HepG2 (cell line): ENCODE data around the gene SBSN. TPM values are rescaled to one million over a fixed set of nuclear protein-coding genes. Genes with fewer than 3 reads are reported as not detected.
A peak's percentile ranks its signal among the peaks of the same experiment; 100 is the strongest.

ENCODE experiments used
- AGO1 ChIP-seq: fragments of 200-400 bp; formaldehyde crosslinking; IDR thresholded peaks from 2 replicates; pipeline ENCODE4 v1.6.1; 2017; ENCODE audit warnings: mild to moderate bottlenecking, low read depth, low read length, moderate library complexity; ENCODE audit not compliant: poor library complexity, severe bottlenecking
- AGO2 ChIP-seq: fragments of 200-400 bp; formaldehyde crosslinking; optimal IDR thresholded peaks from 2 replicates; pipeline ENCODE3; 2017; ENCODE audit warnings: mild to moderate bottlenecking, low read depth, low read length, moderate library complexity
- AHR ChIP-seq: IDR thresholded peaks from 2 replicates; pipeline ENCODE4 v1.6.1; 2018; ENCODE audit warnings: missing genetic modification reagents, missing compliant biosample characterization
- ATRX ChIP-seq: sonication (generic); formaldehyde crosslinking; IDR thresholded peaks from 2 replicates; pipeline ENCODE4 v1.4.0; 2020; ENCODE audit warnings: missing genetic modification reagents, borderline replicate concordance
- CBX5 ChIP-seq: sonication (generic); formaldehyde crosslinking; IDR thresholded peaks from 2 replicates; pipeline ENCODE4 v1.4.0; 2020; ENCODE audit warnings: missing genetic modification reagents, borderline replicate concordance
- DNMT1 ChIP-seq: sonication (generic); formaldehyde crosslinking; IDR thresholded peaks from 2 replicates; pipeline ENCODE4 v1.5.1; 2020; ENCODE audit warnings: mild to moderate bottlenecking, missing genetic modification reagents
- ETV6 ChIP-seq: sonication (generic); formaldehyde crosslinking; conservative IDR thresholded peaks from 2 replicates; pipeline ENCODE4 v1.4.0; 2020; ENCODE audit warnings: missing genetic modification reagents
- FIP1L1 ChIP-seq: fragments of 200-400 bp; formaldehyde crosslinking; IDR thresholded peaks from 2 replicates; pipeline ENCODE4 v1.6.1; 2018; ENCODE audit warnings: low read depth, mild to moderate bottlenecking, low read length, moderate library complexity, borderline replicate concordance; ENCODE audit not compliant: insufficient read depth
- GABPA ChIP-seq, 2 experiments: IDR thresholded peaks; 2 replicates each; pipeline ENCODE4 v1.6.1; 2011 to 2016; ENCODE audit warnings: low read depth in 2 of 2, low read length in 1 of 2, missing biosample characterization in 1 of 2, missing genetic modification characterization in 1 of 2
- HOXA9 ChIP-seq: sonication (generic); formaldehyde crosslinking; IDR thresholded peaks from 2 replicates; pipeline ENCODE4 v1.8.1; 2022; ENCODE audit warnings: missing genetic modification reagents, mild to moderate bottlenecking, moderate library complexity, borderline replicate concordance
- PRDM4 ChIP-seq: sonication (generic); formaldehyde crosslinking; IDR thresholded peaks from 2 replicates; pipeline ENCODE4 v1.9.0; 2021; ENCODE audit warnings: missing genetic modification reagents, borderline replicate concordance
- RBAK ChIP-seq: sonication (generic); formaldehyde crosslinking; IDR thresholded peaks from 2 replicates; pipeline ENCODE4 v1.5.1; 2020; ENCODE audit warnings: mild to moderate bottlenecking, missing genetic modification reagents
- RXRB ChIP-seq: IDR thresholded peaks from 2 replicates; pipeline ENCODE4 v1.6.1; 2016; ENCODE audit warnings: borderline replicate concordance, missing genetic modification reagents, missing compliant biosample characterization
- THAP11 ChIP-seq: IDR thresholded peaks from 2 replicates; pipeline ENCODE4 v1.6.1; 2016; ENCODE audit warnings: missing biosample characterization, missing genetic modification reagents
- ZBTB1 ChIP-seq: sonication (generic); formaldehyde crosslinking; IDR thresholded peaks from 2 replicates; pipeline ENCODE4 v1.4.0; 2020; ENCODE audit warnings: missing genetic modification reagents, borderline replicate concordance
- ZFYVE20 ChIP-seq: sonication (generic); formaldehyde crosslinking; IDR thresholded peaks from 2 replicates; pipeline ENCODE4 v1.8.0; 2023; ENCODE audit warnings: low read depth, mild to moderate bottlenecking, moderate library complexity, missing genetic modification reagents, borderline replicate concordance
- ZNF224 ChIP-seq: sonication (generic); formaldehyde crosslinking; IDR thresholded peaks from 2 replicates; pipeline ENCODE4 v1.5.0; 2020; ENCODE audit warnings: mild to moderate bottlenecking, missing genetic modification reagents
- ZNF280B ChIP-seq: sonication (generic); formaldehyde crosslinking; IDR thresholded peaks from 2 replicates; pipeline ENCODE4 v1.5.0; 2020; ENCODE audit warnings: missing genetic modification reagents, mild to moderate bottlenecking, borderline replicate concordance
- ZNF766 ChIP-seq: sonication (generic); formaldehyde crosslinking; IDR thresholded peaks from 2 replicates; pipeline ENCODE4 v1.5.0; 2020; ENCODE audit warnings: missing genetic modification reagents, borderline replicate concordance
- ZSCAN25 ChIP-seq: sonication (generic); formaldehyde crosslinking; IDR thresholded peaks from 2 replicates; pipeline ENCODE4 v1.8.0; 2022; ENCODE audit warnings: mild to moderate bottlenecking, missing genetic modification reagents
- polyA plus RNA-seq, 8 experiments: library from polyadenylated mRNA; depleted of rRNA in 3 of 8; stranded (reverse) in 7 of 8; unstranded in 1 of 8; fragments of >200 nt; fragmentation: Illumina TruSeq in 4 of 8; extraction: Trizol in 4 of 8; gene quantifications; 2 replicates each; pipeline versions ENCODE4 v1.2.1 to v1.2.3, GENCODE V29; 2011 to 2016; ENCODE audit warnings: low read depth in 4 of 8, missing spikeins in 1 of 8, mixed read lengths in 1 of 8; ENCODE audit not compliant: insufficient read depth in 1 of 8
- total RNA-seq, 5 experiments: library from RNA; depleted of rRNA; stranded (reverse); fragments of >200 nt; fragmentation: Illumina TruSeq; extraction: Trizol; gene quantifications; 2 replicates each; pipeline ENCODE4 v1.2.3, GENCODE V29; 2016; ENCODE audit warnings: low read depth in 1 of 5
- TF ChIP-seq, protein P1 (sequence below): sonication (generic); formaldehyde crosslinking; IDR thresholded peaks from 2 replicates; pipeline ENCODE4 v1.5.1; 2020; ENCODE audit warnings: mild to moderate bottlenecking, missing genetic modification reagents, borderline replicate concordance
- TF ChIP-seq, protein P2 (sequence below): sonication (generic); formaldehyde crosslinking; IDR thresholded peaks from 2 replicates; pipeline ENCODE4 v1.8.0; 2022; ENCODE audit warnings: mild to moderate bottlenecking, missing genetic modification reagents; ENCODE audit not compliant: insufficient replicate concordance

The SBSN gene
- total and polyA plus RNA-seq, 2 of the 13 experiments (the other 11 are each of a cell fraction or from before 2014, with no cell fraction given): not detected

- TF ChIP-seq, protein P1, sequence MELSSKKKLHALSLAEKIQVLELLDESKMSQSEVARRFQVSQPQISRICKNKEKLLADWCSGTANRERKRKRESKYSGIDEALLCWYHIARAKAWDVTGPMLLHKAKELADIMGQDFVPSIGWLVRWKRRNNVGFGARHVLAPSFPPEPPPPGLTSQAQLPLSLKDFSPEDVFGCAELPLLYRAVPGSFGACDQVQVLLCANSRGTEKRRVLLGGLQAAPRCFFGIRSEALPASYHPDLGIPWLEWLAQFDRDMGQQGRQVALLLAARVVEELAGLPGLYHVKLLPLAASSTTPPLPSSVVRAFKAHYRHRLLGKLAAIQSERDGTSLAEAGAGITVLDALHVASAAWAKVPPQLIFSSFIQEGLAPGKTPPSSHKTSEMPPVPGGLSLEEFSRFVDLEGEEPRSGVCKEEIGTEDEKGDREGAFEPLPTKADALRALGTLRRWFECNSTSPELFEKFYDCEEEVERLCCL (CRISPR knock-in tag): no peak
- TF ChIP-seq ZNF224 (CRISPR knock-in tag) (no peak), AGO1 (no peak), RXRB (peak; percentile 64; the same call in 1 of the 2 replicates), RBAK (CRISPR knock-in tag) (no peak), DNMT1 (no peak), ZNF280B (CRISPR knock-in tag) (no peak), ZFYVE20 (CRISPR knock-in tag) (no peak), AHR (0 out of 2 replicates have a peak, but pooled peaks have one; percentile 47), ZNF766 (CRISPR knock-in tag) (no peak), HOXA9 (CRISPR knock-in tag) (no peak), GABPA (IDR thresholded peaks at IDR 0.05; ENCODE audit: low read depth, low read length) (no peak), GABPA (CRISPR knock-in tag; IDR thresholded peaks at IDR 0.05; ENCODE audit: low read depth) (peak; percentile 53; the same call in 1 of the 2 replicates), FIP1L1 (no peak), ETV6 (CRISPR knock-in tag) (no peak; the same call in 1 of the 2 replicates), ZBTB1 (CRISPR knock-in tag) (no peak), THAP11 (CRISPR knock-in tag) (peak; percentile 76), PRDM4 (CRISPR knock-in tag) (no peak), CBX5 (peak; percentile 66; the same call in 1 of the 2 replicates), ATRX (no peak), AGO2 (no peak), ZSCAN25 (CRISPR knock-in tag) (no peak)
- TF ChIP-seq, protein P2, sequence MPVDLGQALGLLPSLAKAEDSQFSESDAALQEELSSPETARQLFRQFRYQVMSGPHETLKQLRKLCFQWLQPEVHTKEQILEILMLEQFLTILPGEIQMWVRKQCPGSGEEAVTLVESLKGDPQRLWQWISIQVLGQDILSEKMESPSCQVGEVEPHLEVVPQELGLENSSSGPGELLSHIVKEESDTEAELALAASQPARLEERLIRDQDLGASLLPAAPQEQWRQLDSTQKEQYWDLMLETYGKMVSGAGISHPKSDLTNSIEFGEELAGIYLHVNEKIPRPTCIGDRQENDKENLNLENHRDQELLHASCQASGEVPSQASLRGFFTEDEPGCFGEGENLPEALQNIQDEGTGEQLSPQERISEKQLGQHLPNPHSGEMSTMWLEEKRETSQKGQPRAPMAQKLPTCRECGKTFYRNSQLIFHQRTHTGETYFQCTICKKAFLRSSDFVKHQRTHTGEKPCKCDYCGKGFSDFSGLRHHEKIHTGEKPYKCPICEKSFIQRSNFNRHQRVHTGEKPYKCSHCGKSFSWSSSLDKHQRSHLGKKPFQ (CRISPR knock-in tag): no peak
These were observed 18.1 kb downstream of the SBSN start (continued) for GRCh38 chr19:35509861-35510625.
